Left forelimb (tissue), 1 donor: ENCODE results near the gene SETD5.
A peak's percentile ranks its signal among the peaks of the same experiment; 100 is the strongest.

Source experiments
- DNase-seq: peaks from one replicate; pipeline ENCODE4 v3.0.0-alpha.2; 2018; ENCODE audit warnings: low spot score

The SETD5 gene

DNA sequence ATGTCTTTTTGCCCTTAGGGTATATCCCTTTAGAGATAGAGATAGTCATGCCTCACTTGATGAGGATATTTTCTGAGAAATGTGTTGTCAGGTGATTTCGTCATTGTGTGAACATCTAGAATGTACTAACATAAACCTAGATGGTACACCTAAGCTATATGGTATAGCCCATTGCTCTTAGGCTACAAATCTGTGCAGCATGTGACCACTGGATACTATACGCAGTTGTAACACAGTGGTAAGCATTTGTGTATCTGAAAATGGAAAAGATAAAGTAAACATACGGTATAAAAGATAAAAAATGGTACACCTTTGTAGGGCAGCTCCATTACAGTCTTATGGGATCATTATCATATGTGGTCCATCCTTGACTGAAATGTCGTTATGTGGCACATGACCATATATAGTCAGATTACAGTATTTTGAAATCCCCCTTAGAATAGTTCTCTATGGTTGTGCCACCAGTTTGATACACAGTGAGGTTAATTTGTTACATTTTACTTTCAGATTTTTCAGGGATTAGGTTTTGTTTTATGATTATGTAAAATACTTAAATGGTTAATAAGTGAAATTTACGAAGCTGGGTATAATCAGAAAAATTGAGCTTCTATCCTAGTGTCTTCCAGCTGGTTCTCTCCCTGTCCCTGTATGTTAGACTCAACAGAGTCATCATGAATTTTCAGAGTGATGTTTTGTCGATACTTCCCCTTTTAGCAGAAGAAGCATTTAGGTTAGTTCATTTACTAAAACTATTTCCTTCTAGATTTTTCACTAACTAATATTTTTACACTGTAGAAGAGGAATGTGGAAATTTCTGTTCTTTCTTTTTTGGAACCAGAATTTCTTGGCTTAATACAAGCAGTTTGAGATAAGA, 12.8 kb downstream of the SETD5 start:
- no peak for DNase-seq

GRCh38 chr3:9411302-9411701, 13.9 kb downstream of the SETD5 start:
- no peak for DNase-seq

- no peak for DNase-seq
These were observed 14.9 kb downstream of the SETD5 start for GRCh38 chr3:9412293-9412692.

DNA sequence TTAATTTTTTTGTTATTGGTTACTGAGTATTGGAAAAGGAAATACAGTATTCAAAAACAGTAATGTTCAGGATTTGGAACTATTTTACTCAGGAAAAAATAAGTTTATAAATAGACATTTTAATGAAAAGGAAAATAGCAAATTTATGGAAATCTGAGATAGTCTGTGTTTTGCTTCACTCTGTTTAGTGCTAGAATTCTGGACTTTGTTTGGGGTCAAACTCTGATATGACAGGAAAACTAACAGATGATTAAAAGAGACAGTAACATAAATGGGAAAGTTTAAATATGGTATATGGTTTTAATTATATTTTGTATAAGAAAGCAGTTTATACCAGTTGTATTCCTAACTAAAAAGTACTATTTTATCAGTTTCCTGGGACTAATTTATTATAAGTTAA, 17.4 kb downstream of the SETD5 start:
- no peak for DNase-seq

GRCh38 chr3:9415485-9416138, 18.2 kb downstream of the SETD5 start:
- no peak for DNase-seq

DNA sequence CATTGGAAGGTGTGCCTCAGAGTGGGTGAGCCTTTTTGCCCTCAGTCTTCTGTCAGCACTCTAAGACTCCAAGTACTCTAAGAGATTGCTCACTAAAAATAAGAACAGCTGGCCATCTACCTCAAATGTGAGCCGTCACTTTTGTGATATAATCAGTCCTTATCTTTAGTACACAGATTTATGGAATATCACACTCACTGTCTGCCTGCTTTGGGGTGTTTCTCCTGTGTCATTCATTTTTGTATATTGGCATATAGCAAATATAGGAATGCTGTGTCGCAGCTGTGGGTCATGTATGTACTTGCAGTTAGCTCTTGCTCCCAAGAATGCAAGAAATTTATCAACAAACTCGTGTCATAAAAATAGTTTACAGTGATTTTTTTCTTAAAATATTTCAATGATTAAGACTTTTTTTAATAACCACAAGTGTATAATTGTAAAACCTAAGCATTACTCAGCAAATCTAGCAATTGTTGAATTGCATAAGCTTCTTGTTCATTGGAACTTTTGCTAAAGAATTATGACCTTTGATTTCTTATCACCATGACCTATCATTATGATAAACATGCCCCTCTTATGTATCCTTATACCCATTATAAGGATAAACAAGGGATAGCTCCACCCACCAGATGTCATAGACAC, 18.8 kb downstream of the SETD5 start:
- no peak for DNase-seq

- no peak for DNase-seq
These were observed 23.6 kb downstream of the SETD5 start for GRCh38 chr3:9420850-9421549.

DNA sequence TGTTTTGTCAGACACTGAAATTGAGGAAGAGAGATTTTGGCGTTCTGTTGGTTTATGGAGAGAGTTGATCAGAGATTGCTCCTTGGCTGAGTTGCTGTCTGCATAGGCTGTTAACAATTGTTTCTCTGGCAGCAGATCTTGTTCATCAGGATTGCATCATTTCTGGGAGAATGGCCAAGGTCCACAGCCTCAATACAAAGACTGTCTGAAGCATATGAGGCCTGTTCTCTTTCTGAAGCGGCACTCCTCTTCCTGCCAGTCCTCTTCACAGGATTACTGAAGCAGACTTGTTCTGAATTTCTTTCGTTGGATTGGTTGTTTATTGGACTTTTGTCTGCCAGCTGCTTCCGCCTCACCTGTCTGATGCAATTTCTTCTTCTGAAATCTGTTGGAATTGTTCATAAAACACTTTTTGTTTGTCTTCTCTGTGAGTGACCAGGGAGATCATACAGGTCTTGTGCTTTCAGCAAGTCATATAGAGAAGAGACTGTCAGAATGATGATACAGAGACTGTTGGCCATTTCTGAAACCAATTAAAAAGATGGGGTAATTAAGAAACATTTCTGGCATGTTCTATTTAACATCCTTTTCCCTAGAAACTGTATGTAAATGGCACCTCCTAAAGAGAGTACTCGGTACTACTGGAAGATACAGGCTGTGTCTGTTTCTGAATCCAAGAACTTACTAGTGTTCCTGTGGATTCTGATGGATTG, 25.5 kb downstream of the SETD5 start:
- peak; percentile 82 for DNase-seq

DNA sequence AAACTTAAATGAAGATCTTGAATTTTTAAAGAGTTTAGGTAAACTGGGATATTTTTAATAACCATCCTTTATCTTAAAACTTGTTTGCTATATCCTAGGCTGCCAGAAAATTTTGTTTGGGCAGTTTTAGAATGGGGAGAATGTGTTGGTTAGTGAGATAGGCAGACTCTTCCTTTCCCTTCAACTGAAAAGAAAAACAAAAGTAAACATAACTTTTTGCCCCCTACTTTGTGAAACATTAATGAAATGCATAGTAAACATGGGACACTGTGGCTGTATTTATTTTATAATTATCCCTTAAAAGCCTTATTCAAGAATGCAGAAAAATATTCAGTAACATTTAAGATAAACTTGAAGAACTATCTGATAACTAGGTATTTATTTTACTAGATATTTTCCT, 31.0 kb downstream of the SETD5 start:
- no peak for DNase-seq

DNA sequence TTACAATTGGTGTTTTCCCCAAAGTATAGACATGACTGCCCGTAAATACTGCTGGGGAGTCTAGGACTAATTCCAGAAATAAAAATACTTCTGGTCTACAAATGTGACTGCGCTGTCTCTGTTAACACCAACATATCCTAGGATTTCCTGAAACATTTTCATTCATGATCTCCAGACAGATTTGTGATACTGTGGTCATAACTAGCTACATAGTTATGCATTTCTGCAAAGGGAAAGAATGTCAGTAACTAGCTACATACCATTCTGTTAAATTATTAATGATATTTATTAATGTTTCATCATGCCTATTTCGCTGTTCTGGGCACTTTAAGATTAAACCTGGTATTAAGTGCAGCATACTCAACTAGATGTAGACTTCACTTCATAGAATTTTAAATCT, 33.3 kb downstream of the SETD5 start:
- DNase-seq, result no peak

DNA sequence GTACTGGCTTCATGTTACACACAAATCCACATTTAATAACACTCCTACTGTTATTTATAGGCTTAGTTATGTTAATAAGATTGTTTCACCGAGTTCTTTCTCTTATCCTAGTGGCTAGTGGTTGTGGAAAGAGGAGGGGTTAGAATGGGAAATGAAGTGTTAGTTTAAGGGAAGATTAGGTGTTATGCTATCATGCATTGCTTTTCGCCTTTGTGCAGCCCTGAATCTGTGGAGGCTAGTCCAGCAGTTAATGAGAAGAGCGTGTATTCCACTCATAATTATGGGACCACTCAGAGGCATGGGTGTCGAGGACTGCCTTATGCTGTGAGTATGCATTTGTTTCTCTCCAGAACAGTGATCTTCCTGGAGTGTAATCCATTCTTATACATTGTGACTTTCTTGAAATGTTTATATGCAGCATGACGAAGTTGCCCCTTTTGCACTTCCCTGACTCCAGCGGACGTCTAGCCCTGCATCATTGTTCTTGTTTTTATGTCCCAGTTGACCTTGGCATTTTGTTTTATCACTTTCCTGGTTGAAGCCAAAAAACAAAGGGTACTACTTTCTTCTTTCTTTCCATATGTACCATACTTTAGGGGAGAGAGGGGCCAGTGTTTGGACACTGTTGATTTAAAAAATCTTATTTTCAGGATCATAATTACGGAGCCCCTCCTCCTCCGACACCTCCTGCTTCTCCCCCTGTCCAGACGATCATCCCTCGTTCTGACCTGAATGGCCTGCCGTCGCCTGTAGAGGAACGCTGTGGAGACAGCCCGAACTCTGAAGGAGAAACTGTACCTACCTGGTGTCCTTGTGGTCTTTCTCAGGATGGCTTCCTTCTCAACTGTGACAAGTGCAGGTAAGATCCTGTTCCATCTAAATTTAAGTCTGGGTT, 36.5 kb downstream of the SETD5 start:
- DNase-seq, result no peak

DNA sequence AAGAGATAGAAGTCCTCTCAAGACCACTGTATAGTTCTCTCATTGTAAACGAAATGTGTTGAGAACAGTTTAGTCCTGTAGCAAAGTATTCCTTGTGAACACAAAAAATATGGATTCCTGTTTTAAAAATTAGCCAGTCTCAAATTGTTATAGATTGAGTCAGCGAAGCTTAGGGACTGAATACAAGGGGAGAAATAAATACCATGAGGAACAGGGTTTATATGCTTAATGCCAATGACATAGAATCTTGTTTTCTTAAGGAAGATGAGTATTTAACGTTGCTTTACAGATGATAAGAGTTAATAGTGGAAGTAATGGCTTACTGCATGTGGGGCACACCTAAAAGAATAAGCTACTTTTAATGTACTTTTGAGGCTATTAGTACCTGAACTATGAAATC, 37.9 kb downstream of the SETD5 start:
- DNase-seq, result no peak

DNA sequence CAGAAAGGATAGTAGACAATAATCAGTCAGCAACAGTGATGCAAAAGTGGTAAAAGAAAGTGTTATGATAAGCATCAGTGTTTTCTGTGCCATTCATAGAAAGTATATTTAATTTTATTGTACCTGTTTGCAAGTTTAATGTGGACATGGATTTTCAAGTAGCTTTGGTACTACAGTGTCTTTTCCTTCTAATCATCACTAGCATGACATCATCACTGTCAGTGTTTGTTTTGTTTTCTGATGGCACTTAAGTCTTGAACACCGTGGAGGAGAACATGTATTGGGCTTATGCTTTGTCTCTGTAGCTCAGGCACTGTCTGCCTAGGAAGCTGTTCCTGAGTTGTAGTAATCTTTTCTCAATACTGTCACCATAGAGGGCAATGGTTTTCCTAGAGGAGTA, 41.9 kb downstream of the SETD5 start:
- no peak for DNase-seq

GRCh38 chr3:9441501-9442221, 44.2 kb downstream of the SETD5 start:
- DNase-seq, result no peak

DNA sequence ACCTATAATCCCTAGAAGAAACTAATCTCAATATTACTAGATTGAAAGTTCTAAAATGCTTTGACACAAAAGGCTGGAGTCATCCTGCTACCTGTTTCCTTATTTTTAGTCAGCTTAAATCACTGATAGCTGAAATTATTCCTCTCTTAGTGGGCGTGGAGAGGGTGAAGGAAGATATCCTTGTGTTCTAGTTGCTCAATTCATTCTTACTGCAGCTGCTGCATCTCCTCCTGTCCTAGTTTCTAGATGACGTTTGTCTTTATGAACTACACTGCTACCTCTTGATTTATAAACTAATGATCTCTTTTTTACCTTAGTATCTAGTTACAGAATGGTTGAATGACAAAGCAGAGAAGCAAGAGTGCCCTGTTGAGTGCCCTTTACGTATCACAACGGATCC, 50.7 kb downstream of the SETD5 start:
- DNase-seq, result no peak

- DNase-seq, result no peak
These were observed 51.2 kb downstream of the SETD5 start for GRCh38 chr3:9448643-9449042.

DNA sequence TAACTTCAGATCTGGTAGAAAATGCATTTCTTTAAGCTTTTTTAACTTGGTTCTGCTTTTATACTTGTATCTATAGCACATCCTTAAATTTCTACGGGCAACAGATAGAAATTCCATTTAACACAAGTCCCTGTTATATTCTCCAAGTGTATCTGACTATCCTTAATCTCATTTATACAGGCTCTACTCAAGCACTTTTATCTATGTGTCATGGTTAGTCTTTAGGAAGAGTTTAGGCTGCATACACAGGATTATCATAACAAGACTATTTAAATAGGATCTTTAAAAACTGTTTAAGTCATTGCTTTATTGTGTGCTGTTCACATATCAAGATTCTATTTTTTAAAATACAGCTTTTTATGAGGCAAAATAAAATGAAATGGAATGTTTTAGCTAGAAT, 52.7 kb downstream of the SETD5 start:
- no peak for DNase-seq

- DNase-seq, result no peak
These were observed 53.6 kb downstream of the SETD5 start for GRCh38 chr3:9450991-9451390.

- DNase-seq, result no peak
These were observed 55.0 kb downstream of the SETD5 start for GRCh38 chr3:9452417-9452816.

- no peak for DNase-seq
These were observed 58.2 kb downstream of the SETD5 start for GRCh38 chr3:9455596-9456131.
